GM18498 (cell line): ENCODE results near the gene CHN1.

ENCODE experiments used
- ATAC-seq: cut with Tn5 transposase; IDR thresholded peaks from one replicate; pipeline ENCODE4 v1.9.1; 2021; ENCODE audit warnings: mild to moderate bottlenecking, moderate library complexity; ENCODE audit not compliant: unreplicated experiment

Gene CHN1

GRCh38 chr2:175004980-175005732 lies at the start of gene CHN1:
Gene CHN1, minus strand, starts transcription at chr2:175005381. Its CDS starts 469 bp downstream, at chr2:175004912.
- peak; percentile 84 for ATAC-seq

- ATAC-seq: no peak
Observed at GRCh38 chr2:175054340-175054739, 49.2 kb upstream of the CHN1 start.

- ATAC-seq: no peak
Observed at GRCh38 chr2:175049661-175050060, 44.5 kb upstream of the CHN1 start.

GRCh38 chr2:175048275-175048674 lies 43.1 kb upstream of the CHN1 start:
- ATAC-seq: peak; percentile 72

DNA sequence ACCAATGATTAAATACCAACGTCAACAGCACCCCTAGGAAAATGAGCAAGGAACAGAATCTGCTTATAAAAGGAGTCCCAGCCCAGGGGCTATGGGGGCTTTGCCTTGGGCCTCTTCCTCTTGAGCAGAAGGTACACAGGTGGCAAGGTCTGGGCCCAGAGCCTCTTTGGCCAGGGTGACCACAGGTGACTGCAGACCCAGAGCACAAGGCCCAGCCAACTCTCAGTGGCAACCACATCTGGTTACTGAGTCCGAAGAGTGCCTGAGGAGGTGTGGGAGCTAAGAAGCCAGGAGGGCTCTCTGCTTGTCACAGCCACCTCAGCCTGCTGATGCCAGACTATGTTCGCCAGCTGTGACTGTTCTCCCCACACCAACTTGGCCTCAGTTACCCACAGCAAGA lies 34.3 kb upstream of the CHN1 start:
- ATAC-seq: no peak

- no peak for ATAC-seq
Observed at GRCh38 chr2:175039031-175039430, 33.9 kb upstream of the CHN1 start.

DNA sequence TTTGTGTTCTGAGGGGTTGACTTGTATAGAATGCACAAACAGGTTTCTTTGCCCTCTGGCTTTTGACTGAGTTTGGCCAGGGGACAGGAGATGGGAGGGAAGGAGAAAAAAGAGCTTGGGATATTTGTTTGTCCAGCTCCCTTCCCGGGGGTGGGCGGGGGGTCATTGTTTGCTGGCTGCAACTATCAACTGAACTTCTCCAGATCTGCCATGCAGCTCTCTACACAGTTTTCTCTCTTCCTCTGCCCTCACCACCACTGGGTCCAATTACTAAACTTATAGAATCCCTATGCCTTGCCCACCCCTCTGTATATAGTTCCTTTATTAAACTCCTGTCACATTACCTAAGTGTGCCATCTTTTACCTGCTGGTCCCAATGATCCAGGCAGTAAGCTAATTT lies 32.8 kb upstream of the CHN1 start:
- no peak for ATAC-seq

DNA sequence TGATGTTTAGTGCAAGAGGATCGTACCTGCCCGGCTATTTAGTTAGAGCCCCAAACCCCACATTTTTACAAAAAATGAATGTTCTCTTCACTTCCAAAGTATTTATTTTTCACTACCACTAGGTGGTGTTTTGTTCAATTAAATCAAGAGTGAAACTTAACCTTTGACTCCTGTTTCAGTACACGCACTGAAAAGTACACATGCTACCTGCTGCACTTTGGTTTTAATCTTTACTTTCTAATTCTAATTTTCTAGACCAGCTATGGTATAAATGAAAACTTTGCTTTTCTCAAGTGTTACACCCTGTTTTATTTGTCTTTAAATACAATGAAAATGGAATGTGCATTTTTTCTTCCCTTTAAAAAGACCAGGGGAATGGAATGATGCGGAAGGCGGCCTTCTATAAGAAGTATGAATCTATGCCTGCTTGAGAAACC lies 31.4 kb upstream of the CHN1 start:
- peak; percentile 71 for ATAC-seq

DNA sequence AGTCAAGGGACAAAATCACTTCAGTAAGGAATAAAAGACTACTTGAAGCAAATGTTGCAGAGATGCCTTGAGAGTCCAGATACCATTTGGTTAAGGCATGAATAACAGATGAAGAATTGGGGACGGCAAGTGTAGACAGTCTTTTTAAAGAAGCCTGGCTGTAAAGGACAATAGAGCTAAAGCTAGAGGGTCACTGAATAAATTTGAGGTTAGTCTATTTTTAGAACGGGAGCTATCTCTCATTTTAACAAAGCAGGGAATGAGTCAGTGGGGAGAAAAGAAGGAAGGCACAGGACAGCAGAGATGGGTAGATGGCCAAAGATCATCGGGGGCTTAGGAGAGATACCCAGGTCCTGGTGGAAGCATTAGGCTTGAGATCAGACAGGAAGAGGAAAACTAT lies 30.6 kb upstream of the CHN1 start:
- ATAC-seq: no peak

DNA sequence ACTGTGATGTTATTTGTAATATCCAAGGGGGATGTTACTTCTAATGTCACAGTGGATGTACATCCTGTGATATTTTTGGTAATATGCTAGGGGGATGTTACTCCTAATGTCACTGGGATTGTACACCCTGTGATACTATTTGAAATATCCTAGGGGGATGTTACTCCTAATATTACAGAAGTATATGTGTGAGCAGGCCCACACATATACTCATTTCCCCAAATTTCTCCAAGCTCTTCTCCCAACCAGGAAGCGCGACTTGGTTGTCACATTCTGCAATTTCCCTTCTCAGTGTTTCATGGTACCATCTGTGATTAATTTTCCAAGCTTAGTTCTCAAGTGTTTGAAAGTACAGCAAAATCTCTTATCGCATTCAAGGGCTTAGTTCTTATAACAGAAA lies 29.5 kb upstream of the CHN1 start:
- no peak for ATAC-seq

DNA sequence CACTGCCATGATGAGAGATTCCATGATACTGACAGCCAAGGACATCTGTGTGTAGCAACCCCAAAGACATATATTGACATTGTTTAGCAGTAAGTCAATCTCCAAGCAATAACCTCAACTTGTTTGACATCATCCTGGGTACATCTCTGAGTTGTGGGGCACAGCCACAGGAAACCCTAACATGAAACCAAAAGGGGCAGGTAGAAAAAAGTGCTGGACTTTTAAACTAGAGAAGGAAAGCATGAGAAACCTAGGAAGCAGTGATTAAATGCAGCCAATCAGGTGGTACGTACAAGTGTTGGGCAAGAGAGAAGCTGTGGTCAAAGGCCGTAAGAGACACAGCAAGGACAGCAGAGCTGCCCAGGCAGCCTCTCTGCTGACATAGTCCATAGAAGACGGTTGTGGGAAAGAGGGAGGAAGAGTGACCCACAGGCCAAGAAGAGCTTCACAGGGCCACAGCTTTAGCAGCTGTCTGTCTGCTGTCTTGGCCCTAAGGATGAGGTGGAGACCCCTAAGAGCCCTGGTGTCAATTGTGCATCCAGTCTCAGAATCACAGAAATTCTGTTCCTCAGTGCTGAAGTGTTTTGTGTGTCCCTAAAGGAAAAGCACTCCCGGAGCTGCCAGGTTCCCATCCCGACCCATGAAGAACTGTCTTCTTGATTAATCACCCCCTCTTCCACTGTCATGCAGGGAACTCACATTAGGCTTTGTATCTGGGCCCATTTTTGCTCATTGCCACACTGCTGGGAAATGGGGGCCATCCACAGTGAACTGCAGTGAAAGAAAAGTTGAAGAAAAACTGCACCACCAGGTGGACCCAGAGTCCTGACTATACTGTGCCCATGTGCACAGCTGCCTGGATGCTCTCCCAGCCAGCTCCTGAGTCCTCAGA lies 25.4 kb upstream of the CHN1 start:
- peak; percentile 58 for ATAC-seq

DNA sequence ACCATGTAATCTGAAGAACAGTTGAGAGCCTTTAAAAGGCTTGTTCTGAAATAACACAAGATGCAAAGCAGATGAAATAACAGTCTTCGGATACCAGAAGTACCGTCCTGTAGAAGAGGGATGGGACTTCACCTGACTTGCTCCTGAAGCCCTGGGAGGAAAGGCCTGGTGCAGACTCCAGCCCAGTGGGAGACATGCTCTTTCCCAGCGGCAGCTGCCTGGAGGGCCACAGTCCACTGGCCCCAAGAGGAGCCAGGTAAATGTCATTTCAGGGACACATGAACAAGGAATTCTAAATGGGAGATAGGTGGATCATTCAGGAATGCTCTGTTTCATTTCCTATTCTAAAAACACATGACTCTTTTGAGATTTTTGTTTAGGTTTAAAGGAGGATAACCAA lies 22.6 kb upstream of the CHN1 start:
- no peak for ATAC-seq

- ATAC-seq: no peak
Observed at GRCh38 chr2:175026385-175026784, 21.2 kb upstream of the CHN1 start.

DNA sequence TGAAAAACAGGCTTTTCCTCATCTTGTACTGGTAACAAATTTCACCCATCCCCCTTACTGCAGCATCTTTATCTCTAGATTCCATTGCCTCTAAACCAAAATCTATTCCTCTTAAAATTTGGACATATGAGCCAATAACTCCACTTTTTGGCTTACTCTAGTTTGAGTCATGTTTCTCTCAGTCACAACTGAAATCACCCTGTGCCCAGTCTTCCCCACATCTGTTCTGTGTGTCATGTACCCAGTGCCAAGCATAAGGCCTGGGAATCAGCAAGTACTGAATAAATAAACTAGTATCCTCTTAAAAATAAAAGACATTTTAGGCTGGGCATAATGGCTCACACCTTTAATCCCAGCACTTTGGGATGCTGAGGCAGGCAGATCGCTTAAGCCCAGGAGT lies 20.8 kb upstream of the CHN1 start:
- no peak for ATAC-seq

DNA sequence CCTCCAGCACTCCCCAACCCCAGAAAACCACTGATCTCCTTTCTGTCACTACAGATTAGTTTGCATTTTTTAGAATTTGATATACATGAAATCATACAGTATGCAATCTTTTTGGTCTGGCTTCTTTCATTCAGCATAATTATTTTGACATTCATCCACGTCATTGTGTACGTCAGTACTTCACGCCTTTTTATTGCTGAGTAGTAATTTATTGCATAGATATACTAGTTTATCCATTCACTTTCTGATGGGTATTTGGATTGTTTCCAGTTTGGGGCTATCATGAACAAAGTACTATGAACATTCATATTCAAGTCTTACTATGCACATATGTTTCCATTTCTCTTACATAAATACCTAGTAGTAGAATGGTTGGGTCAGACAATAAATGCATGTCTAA lies 20.1 kb upstream of the CHN1 start:
- ATAC-seq: no peak

- no peak for ATAC-seq
Observed at GRCh38 chr2:175022923-175023322, 17.7 kb upstream of the CHN1 start.

DNA sequence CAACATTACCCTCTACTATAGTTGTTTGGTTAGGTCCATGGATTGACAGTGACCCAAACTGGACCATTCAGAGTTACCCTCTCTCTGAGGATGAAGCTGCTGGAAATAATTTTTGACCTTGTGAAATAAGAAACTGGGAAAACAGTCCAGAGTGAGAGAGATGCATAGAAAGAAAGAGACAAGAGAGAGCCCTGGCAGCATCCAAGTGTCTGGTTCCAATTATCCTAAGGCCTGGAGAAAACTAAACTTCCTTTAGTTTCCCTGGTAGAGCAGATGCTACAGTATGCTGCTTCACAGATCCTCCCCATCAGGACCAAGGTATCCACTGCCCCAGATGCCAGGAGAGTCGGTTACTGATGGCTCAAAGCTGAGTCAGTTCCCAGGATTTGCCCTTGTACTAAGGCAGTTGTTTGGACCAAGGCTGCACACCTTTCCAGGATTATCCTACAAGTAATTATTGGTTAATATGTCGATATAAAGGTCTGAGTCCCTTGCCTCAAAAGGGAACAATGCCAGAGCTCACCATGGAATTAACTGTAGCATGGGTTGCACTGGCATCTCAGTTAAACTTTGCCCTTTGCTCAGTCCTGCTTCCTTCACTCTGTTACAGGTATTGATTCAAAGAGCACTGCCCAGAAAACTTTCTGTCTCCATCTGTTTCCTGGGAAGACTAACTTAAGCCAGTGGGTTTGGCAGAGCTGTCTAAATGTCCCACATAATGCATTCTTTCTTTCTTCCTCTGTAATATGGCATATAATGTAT lies 14.6 kb upstream of the CHN1 start:
- no peak for ATAC-seq

- ATAC-seq: no peak
Observed at GRCh38 chr2:175017618-175018414, 12.6 kb upstream of the CHN1 start.

GRCh38 chr2:175015340-175015739 lies 10.2 kb upstream of the CHN1 start:
- ATAC-seq: no peak

DNA sequence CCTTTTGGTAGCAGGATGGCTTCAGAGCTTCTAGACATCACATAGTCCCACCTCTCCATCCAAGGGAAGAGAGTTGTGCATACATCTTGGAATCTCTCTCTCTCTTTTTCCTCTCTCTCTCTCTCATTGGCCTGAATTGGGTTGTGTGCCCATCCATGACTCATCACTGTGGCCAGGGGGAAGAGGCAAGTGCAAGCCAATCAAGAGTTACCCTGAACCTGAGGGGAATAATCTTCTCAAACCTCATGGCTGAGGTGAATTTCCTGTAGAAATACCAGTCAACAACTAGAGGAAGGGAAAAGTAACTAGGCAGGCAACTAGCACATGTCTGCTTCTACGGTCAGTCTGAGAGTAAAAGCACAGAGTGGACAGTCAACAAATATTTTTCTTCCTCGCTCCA lies 7.3 kb upstream of the CHN1 start:
- no peak for ATAC-seq

GRCh38 chr2:175011505-175011904 lies 6.3 kb upstream of the CHN1 start:
- no peak for ATAC-seq
